K562 (cell line): ENCODE measurements around the gene TNFRSF13B. TPM values are rescaled to one million over a fixed set of nuclear protein-coding genes. Genes with fewer than 3 reads are reported as not detected.

Experiments
- ATAC-seq: fragments of 200-7000 bp; cut with Tn5 transposase; 3 replicates; pipeline ENCODE4 v1.9.1; 2020; ENCODE audit warnings: moderate library complexity
- BruUV-seq: library from RNA; stranded (reverse); fragments of 400-500 nt; replicated peaks from 2 replicates; lab custom pipeline; 2021; lab: Mats Ljungman, UMichigan
- CTCF ChIA-PET: fragments of 300-600 bp; formaldehyde crosslinking; extraction: SDS; loops from one replicate; lab custom pipeline; 2021; ENCODE audit warnings: low intra/inter-chr PET ratio; lab: Yijun Ruan, JAX
- POLR2A ChIA-PET: fragments of 300-600, 350-650 bp; sonication (Branson Sonifier 250); formaldehyde crosslinking; extraction: SDS; loops from one replicate; lab custom pipeline; 2021; ENCODE audit warnings: antibody characterized with exemption, inconsistent platforms; lab: Yijun Ruan, JAX
- DNase-seq, 4 experiments: peaks; one replicate each; pipeline versions ENCODE4 v3.0.0 to v3.0.0-alpha.2; 2011 to 2018; ENCODE audit warnings: low spot score in 3 of 4, mixed read lengths in 3 of 4; ENCODE audit errors: extremely low read depth in 1 of 4
- FAIRE-seq: peaks from 2 replicates; lab custom pipeline; 2011; peaks lifted over from hg19 to GRCh38; lab: Jason Lieb, UNC
- H2AFZ ChIP-seq: 2 replicates; pipeline ENCODE4 v1.6.0; 2011; ENCODE audit warnings: low read depth, low read length, control low read depth, inconsistent platforms
- H3K27ac ChIP-seq: fragments of 200-600 bp; 3 replicates; pipeline ENCODE4 v1.8.0; 2011; ENCODE audit warnings: low read depth, mild to moderate bottlenecking, control low read depth, inconsistent platforms, low read length, moderate library complexity, mixed read lengths; ENCODE audit errors: extremely low read depth
- H3K27me3 ChIP-seq, 2 experiments: fragments of 300-600 bp in 1 of 2; 2 replicates in 1 of 2; 3 replicates in 1 of 2; pipeline versions ENCODE4 v1.6.0 to v1.8.0; 2011; ENCODE audit warnings: inconsistent platforms in 2 of 2, low read length in 2 of 2, mild to moderate bottlenecking in 1 of 2, mixed read lengths in 1 of 2, moderate library complexity in 1 of 2; ENCODE audit not compliant: control insufficient read depth in 2 of 2, insufficient read depth in 2 of 2
- H3K36me3 ChIP-seq: fragments of 300-600 bp; 3 replicates; pipeline ENCODE4 v1.8.0; 2011; ENCODE audit warnings: mild to moderate bottlenecking, low read length, inconsistent platforms; ENCODE audit not compliant: control insufficient read depth, insufficient read depth
- H3K4me1 ChIP-seq, 2 experiments: fragments of 200-600 bp in 1 of 2; replicated peaks in 1 of 2; 2 replicates in 1 of 2; 3 replicates in 1 of 2; pipeline versions ENCODE4 v1.5.1 to v1.8.0; 2011; ENCODE audit warnings: inconsistent platforms in 2 of 2, low read length in 2 of 2, mild to moderate bottlenecking in 1 of 2, mixed read lengths in 1 of 2, moderate library complexity in 1 of 2; ENCODE audit not compliant: control insufficient read depth in 2 of 2, insufficient read depth in 2 of 2
- H3K4me2 ChIP-seq: 2 replicates; pipeline ENCODE4 v1.6.1; 2011; ENCODE audit warnings: low read length, control low read depth, inconsistent platforms, mixed read lengths; ENCODE audit not compliant: insufficient read depth
- H3K4me3 ChIP-seq: fragments of 200-600 bp; sonication (generic), shearing (Covaris generic); 2 replicates; pipeline ENCODE4 v1.5.1; 2016; ENCODE audit warnings: control low read depth, inconsistent platforms
- H3K79me2 ChIP-seq: fragments of 200-600 bp; 3 replicates; pipeline ENCODE4 v1.8.0; 2011; ENCODE audit warnings: low read length, inconsistent platforms; ENCODE audit not compliant: control insufficient read depth, insufficient read depth
- H3K9ac ChIP-seq, 2 experiments: 2 replicates each; pipeline versions ENCODE4 v1.6.0 to v1.6.1; 2011; ENCODE audit warnings: low read depth in 2 of 2, low read length in 2 of 2, control low read depth in 1 of 2, inconsistent platforms in 1 of 2, mild to moderate bottlenecking in 1 of 2, mixed read lengths in 1 of 2; ENCODE audit not compliant: insufficient read depth in 1 of 2
- H3K9me1 ChIP-seq: one replicate; pipeline ENCODE4 v1.6.0; 2011; ENCODE audit warnings: inconsistent platforms, mild to moderate bottlenecking, low read length, moderate library complexity; ENCODE audit not compliant: control insufficient read depth, insufficient read depth
- H3K9me3 ChIP-seq: replicated peaks from 2 replicates; pipeline ENCODE4 v1.5.1; 2011; ENCODE audit warnings: low read depth, low read length, inconsistent platforms; ENCODE audit not compliant: control insufficient read depth, insufficient read depth
- H4K20me1 ChIP-seq: replicated peaks from 2 replicates; pipeline ENCODE4 v1.6.1; 2011; ENCODE audit warnings: low read length, inconsistent platforms, mixed read lengths; ENCODE audit not compliant: control insufficient read depth, insufficient read depth
- COPS2 ChIP-seq: fragments of 450-650 bp; conservative IDR thresholded peaks from 2 replicates; pipeline ENCODE4 v1.6.1; 2016; ENCODE audit warnings: mild to moderate bottlenecking, moderate library complexity
- EP300 ChIP-seq: IDR thresholded peaks from 2 replicates; pipeline ENCODE4 v1.6.1; 2012; ENCODE audit warnings: low read length, improper control_type of control experiment
- HLTF ChIP-seq: fragments of 450-650 bp; IDR thresholded peaks from 2 replicates; pipeline ENCODE4 v1.6.1; 2016
- HMG20B ChIP-seq: fragments of 250-450 bp; sonication (Bioruptor Pico); IDR thresholded peaks from 2 replicates; pipeline ENCODE4 v1.5.0; 2021; ENCODE audit warnings: mild to moderate bottlenecking
- PHF20 ChIP-seq: fragments of 450-650 bp; IDR thresholded peaks from 2 replicates; pipeline ENCODE4 v1.6.1; 2018; ENCODE audit not compliant: partially characterized antibody
- POU5F1 ChIP-seq: fragments of 150-350 bp; IDR thresholded peaks from 2 replicates; pipeline ENCODE4 v1.6.1; 2014; ENCODE audit warnings: borderline replicate concordance, low read length, low read depth, mild to moderate bottlenecking; ENCODE audit not compliant: partially characterized antibody
- RAD51 ChIP-seq: fragments of 450-650 bp; IDR thresholded peaks from 2 replicates; pipeline ENCODE4 v1.7.1; 2016; ENCODE audit warnings: low read depth, mild to moderate bottlenecking, borderline replicate concordance
- SIN3A ChIP-seq, 2 experiments: fragments of 150-350 bp in 1 of 2; IDR thresholded peaks; 2 replicates each; pipeline ENCODE4 v1.6.1; 2011 to 2016; ENCODE audit warnings: borderline replicate concordance in 2 of 2, low read depth in 2 of 2, low read length in 2 of 2, mild to moderate bottlenecking in 2 of 2, moderate library complexity in 2 of 2; ENCODE audit not compliant: control insufficient read depth in 1 of 2
- SMARCA5 ChIP-seq: fragments of 450-650 bp; IDR thresholded peaks from 2 replicates; pipeline ENCODE4 v1.6.1; 2016
- XRCC3 ChIP-seq: fragments of 450-650 bp; IDR thresholded peaks from 2 replicates; pipeline ENCODE4 v1.6.1; 2017; ENCODE audit warnings: mild to moderate bottlenecking, moderate library complexity
- YY1 ChIP-seq, 3 experiments: IDR thresholded peaks; 2 replicates each; pipeline ENCODE4 v1.6.1; 2011; ENCODE audit warnings: low read length in 2 of 3, mild to moderate bottlenecking in 2 of 3, moderate library complexity in 2 of 3, borderline replicate concordance in 1 of 3, control low read depth in 1 of 3, low read depth in 1 of 3; ENCODE audit not compliant: insufficient read depth in 3 of 3, insufficient replicate concordance in 2 of 3, control insufficient read depth in 1 of 3, insufficient read length in 1 of 3; ENCODE audit errors: extremely low read depth in 1 of 3
- ZNF175 ChIP-seq: fragments of 200-800 bp; sonication (Bioruptor generic); IDR thresholded peaks from 2 replicates; pipeline ENCODE4 v1.6.1; 2016; ENCODE audit warnings: low read depth, mild to moderate bottlenecking, missing genetic modification characterization, missing compliant biosample characterization
- WGBS: fragments of 100-300 bp; shearing (Covaris generic); methylation state at CpG from one replicate; pipeline ENCODE4 v1.1.6; 2016; ENCODE audit warnings: low coverage, mixed read lengths; ENCODE audit not compliant: insufficient coverage; ENCODE audit errors: missing lambda C conversion rate; 5-methylcytosine and 5-hydroxymethylcytosine counted together
- in situ Hi-C: fragments of 300-500 bp; cut with MboI; formaldehyde crosslinking; loops from 4 replicates; pipeline ENCODE4 v1.15.0; 2018; ENCODE audit warnings: inconsistent platforms, mixed read lengths
- intact Hi-C: fragments of 100-400 bp; cut with micrococcal nuclease; formaldehyde crosslinking; loops from 2 replicates; pipeline ENCODE4 v1.14.2; 2022
- polyA plus RNA-seq, 8 experiments: library from polyadenylated mRNA; depleted of rRNA in 4 of 8; stranded (reverse) in 5 of 8; unstranded in 3 of 8; fragments of >200 nt; fragmentation: Nextera tagmentation in 2 of 8; fragmentation: Illumina TruSeq in 1 of 8; extraction: Ambion mirVana in 2 of 8; extraction: Trizol in 1 of 8; gene quantifications; 2 replicates each; pipeline versions ENCODE4 v1.2.1 to v1.2.3, GENCODE V29; 2011 to 2014; ENCODE audit warnings: inconsistent platforms in 1 of 8, missing spikeins in 1 of 8
- total RNA-seq, 7 experiments: library from RNA; depleted of rRNA in 6 of 7; stranded (reverse); fragments of >200 nt in 6 of 7; fragmentation: Illumina TruSeq in 2 of 7; extraction: Trizol in 2 of 7; gene quantifications; 2 replicates each; pipeline versions ENCODE4 v1.2.1 to v1.2.3, GENCODE V29; 2011 to 2021; ENCODE audit warnings: low replicate concordance in 1 of 7
- TF ChIP-seq, protein P1 (sequence below): conservative IDR thresholded peaks from 2 replicates; pipeline ENCODE4 v1.6.1; 2011; ENCODE audit warnings: low read depth, mild to moderate bottlenecking, low read length; ENCODE audit not compliant: control insufficient read depth
- TF ChIP-seq, protein P2 (sequence below): sonication (generic); formaldehyde crosslinking; IDR thresholded peaks from 2 replicates; pipeline ENCODE4 v1.8.1; 2023; ENCODE audit warnings: mild to moderate bottlenecking, missing genetic modification reagents
- TF ChIP-seq, protein P3 (sequence below): fragments of 450-650 bp; IDR thresholded peaks from 2 replicates; pipeline ENCODE4 v1.6.1; 2017; ENCODE audit warnings: mild to moderate bottlenecking, moderate library complexity
- TF ChIP-seq, protein P4 (sequence below): fragments of 450-650 bp; IDR thresholded peaks from 2 replicates; pipeline ENCODE4 v1.6.1; 2016; ENCODE audit warnings: mild to moderate bottlenecking

TNFRSF13B gene
- total and polyA plus RNA-seq, 9 of the 15 experiments (the other 6 are each of a cell fraction or from before 2014, with no cell fraction given): not detected

DNA sequence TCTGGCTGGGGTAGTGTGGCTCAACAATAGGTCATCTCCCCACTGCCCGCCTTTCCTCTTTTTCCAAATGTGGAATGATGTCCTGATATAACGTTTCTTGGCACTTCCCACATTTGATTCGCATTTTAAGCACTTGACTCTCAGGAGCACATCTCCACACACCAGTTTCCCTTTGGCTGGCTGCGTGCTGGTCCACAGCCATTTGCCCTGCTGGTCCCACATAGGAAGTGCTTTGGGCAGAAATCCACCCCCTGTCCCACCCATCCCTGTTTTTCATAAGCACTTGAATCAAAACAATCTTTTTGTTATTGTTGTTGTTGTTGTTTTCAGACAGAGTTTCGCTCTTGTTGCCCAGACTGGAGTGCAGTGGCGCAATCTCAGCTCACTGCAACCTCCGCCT, 24.0 kb upstream of the TNFRSF13B start (continued):
- TF ChIP-seq YY1 (IDR thresholded peaks at IDR 0.05; ENCODE audit: borderline replicate concordance in 1 of 3, control insufficient read depth in 1 of 3, extremely low read depth in 1 of 3, insufficient read depth in 3 of 3, insufficient read length in 1 of 3, insufficient replicate concordance in 2 of 3, low read depth in 1 of 3, low read length in 2 of 3) (no peak), ZNF175 (no peak), SIN3A (IDR thresholded peaks at IDR 0.05; ENCODE audit: borderline replicate concordance in 2 of 2, control insufficient read depth in 1 of 2, low read depth in 2 of 2, low read length in 2 of 2) (no peak), RAD51 (no peak), COPS2 (no peak)
- TF ChIP-seq, protein P1, sequence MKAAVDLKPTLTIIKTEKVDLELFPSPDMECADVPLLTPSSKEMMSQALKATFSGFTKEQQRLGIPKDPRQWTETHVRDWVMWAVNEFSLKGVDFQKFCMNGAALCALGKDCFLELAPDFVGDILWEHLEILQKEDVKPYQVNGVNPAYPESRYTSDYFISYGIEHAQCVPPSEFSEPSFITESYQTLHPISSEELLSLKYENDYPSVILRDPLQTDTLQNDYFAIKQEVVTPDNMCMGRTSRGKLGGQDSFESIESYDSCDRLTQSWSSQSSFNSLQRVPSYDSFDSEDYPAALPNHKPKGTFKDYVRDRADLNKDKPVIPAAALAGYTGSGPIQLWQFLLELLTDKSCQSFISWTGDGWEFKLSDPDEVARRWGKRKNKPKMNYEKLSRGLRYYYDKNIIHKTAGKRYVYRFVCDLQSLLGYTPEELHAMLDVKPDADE: no peak

DNA sequence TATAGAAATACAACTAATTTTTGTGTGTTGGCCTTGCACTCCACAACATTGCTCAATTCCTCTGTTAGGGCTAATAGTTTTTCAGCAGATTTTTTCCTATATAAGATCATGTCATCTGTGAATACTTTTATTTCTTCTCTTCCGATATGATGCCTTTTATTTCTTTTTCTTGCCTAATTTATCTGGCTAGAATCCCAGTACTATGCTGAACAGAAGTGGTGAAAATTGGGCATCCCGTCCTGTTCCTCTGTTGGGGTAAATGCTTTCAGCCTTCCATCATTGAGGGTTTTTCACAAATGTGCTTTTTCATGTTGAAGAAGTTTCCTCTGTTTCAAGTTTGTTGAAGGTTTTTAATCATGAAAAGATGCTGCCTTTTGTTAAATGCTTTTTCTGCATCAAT, 22.7 kb upstream of the TNFRSF13B start:
- no peaks in the 10 kb centered on the region for H4K20me1 ChIP-seq
- no peaks in the 10 kb centered on the region for H3K36me3 ChIP-seq
- H3K9me3 ChIP-seq: no peaks in the 10 kb centered on the region
- CTCF ChIA-PET: no interaction called here
- TF ChIP-seq, protein P2, sequence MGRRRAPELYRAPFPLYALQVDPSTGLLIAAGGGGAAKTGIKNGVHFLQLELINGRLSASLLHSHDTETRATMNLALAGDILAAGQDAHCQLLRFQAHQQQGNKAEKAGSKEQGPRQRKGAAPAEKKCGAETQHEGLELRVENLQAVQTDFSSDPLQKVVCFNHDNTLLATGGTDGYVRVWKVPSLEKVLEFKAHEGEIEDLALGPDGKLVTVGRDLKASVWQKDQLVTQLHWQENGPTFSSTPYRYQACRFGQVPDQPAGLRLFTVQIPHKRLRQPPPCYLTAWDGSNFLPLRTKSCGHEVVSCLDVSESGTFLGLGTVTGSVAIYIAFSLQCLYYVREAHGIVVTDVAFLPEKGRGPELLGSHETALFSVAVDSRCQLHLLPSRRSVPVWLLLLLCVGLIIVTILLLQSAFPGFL: no peak
- TF ChIP-seq, protein P3, sequence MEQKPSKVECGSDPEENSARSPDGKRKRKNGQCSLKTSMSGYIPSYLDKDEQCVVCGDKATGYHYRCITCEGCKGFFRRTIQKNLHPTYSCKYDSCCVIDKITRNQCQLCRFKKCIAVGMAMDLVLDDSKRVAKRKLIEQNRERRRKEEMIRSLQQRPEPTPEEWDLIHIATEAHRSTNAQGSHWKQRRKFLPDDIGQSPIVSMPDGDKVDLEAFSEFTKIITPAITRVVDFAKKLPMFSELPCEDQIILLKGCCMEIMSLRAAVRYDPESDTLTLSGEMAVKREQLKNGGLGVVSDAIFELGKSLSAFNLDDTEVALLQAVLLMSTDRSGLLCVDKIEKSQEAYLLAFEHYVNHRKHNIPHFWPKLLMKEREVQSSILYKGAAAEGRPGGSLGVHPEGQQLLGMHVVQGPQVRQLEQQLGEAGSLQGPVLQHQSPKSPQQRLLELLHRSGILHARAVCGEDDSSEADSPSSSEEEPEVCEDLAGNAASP: no peak
- TF ChIP-seq EP300: no peak
- TF ChIP-seq HLTF: no peak
- no peak for TF ChIP-seq XRCC3
- no peak for TF ChIP-seq HMG20B (CRISPR knock-in tag)
- TF ChIP-seq, protein P4, sequence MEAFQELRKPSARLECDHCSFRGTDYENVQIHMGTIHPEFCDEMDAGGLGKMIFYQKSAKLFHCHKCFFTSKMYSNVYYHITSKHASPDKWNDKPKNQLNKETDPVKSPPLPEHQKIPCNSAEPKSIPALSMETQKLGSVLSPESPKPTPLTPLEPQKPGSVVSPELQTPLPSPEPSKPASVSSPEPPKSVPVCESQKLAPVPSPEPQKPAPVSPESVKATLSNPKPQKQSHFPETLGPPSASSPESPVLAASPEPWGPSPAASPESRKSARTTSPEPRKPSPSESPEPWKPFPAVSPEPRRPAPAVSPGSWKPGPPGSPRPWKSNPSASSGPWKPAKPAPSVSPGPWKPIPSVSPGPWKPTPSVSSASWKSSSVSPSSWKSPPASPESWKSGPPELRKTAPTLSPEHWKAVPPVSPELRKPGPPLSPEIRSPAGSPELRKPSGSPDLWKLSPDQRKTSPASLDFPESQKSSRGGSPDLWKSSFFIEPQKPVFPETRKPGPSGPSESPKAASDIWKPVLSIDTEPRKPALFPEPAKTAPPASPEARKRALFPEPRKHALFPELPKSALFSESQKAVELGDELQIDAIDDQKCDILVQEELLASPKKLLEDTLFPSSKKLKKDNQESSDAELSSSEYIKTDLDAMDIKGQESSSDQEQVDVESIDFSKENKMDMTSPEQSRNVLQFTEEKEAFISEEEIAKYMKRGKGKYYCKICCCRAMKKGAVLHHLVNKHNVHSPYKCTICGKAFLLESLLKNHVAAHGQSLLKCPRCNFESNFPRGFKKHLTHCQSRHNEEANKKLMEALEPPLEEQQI: no peak
- no peak for TF ChIP-seq PHF20
- TF ChIP-seq SMARCA5: no peak
- no peak for TF ChIP-seq POU5F1
- TF ChIP-seq, all 486 proteins: peak for 0
- intact Hi-C loops: no loop called here
- no peak for ATAC-seq
- no peak overlapping the region for H3K4me2 ChIP-seq
- in situ Hi-C loops: loop anchor here (25.0 kb wide), 1 partner anchor 643 kb away; no protein-coding TSS in a partner anchor
- no peak overlapping the region for H3K4me3 ChIP-seq
- 0% methylated on average over 2 of the region's 2 CpGs for WGBS
- no peak overlapping the region for H2AFZ ChIP-seq
- no TSS peak for BruUV-seq
- H3K4me1 ChIP-seq: peaks cover 0 to 8% of the 10 kb centered on the region in 2 experiments; a peak in 2 of 5 replicates
- DNase-seq: no peak
- H3K79me2 ChIP-seq: no peaks in the 10 kb centered on the region
- H3K9ac ChIP-seq: no peak overlapping the region
- POLR2A ChIA-PET: no interaction called here
- H3K9me1 ChIP-seq: no peaks in the 10 kb centered on the region
- no peak for FAIRE-seq
- no peak overlapping the region for H3K27ac ChIP-seq
- H3K27me3 ChIP-seq: peaks cover 0 to 7% of the 10 kb centered on the region in 2 experiments; a peak in 3 of 5 replicates
